DOHH2 (cell line): ENCODE results near the gene CAMKMT.

Source experiments
- H3F3A ChIP-seq: fragments of 200-600 bp; sonication (generic), shearing (Covaris generic); 2 replicates; pipeline ENCODE4 v1.6.0; 2016; ENCODE audit warnings: antibody characterized with exemption, mild to moderate bottlenecking; ENCODE audit not compliant: control insufficient read depth, insufficient read depth
- H3K27ac ChIP-seq: fragments of 200-600 bp; sonication (generic); 2 replicates; pipeline ENCODE4 v1.5.1; 2014; ENCODE audit warnings: low read depth, mild to moderate bottlenecking, low read length, moderate library complexity
- H3K27me3 ChIP-seq: fragments of 200-600 bp; sonication (generic); 2 replicates; pipeline ENCODE4 v1.6.1; 2014; ENCODE audit warnings: mild to moderate bottlenecking, low read length, mixed read lengths; ENCODE audit not compliant: control insufficient read depth
- H3K36me3 ChIP-seq: fragments of 200-600 bp; sonication (generic); 2 replicates; pipeline ENCODE4 v1.6.1; 2014; ENCODE audit warnings: mild to moderate bottlenecking, low read length, moderate library complexity, mixed read lengths; ENCODE audit not compliant: control insufficient read depth
- H3K4me1 ChIP-seq: fragments of 200-600 bp; sonication (generic); 2 replicates; pipeline ENCODE4 v1.6.1; 2014; ENCODE audit warnings: mild to moderate bottlenecking, low read length, mixed read lengths; ENCODE audit not compliant: control insufficient read depth
- H3K4me2 ChIP-seq: fragments of 200-600 bp; sonication (generic); 2 replicates; pipeline ENCODE4 v1.6.0; 2014; ENCODE audit warnings: mild to moderate bottlenecking, low read length, moderate library complexity
- H3K4me3 ChIP-seq: fragments of 200-600 bp; sonication (generic); 2 replicates; pipeline ENCODE4 v1.5.1; 2014; ENCODE audit warnings: mild to moderate bottlenecking, low read length, mixed read lengths
- H3K79me2 ChIP-seq: fragments of 200-600 bp; sonication (generic); 2 replicates; pipeline ENCODE4 v1.6.1; 2014; ENCODE audit warnings: mild to moderate bottlenecking, low read length, mixed read lengths; ENCODE audit not compliant: control insufficient read depth
- H3K9me2 ChIP-seq: fragments of 200-600 bp; sonication (generic); replicated peaks from 2 replicates; pipeline ENCODE4 v1.6.1; 2014; ENCODE audit warnings: mild to moderate bottlenecking, low read length, mixed read lengths; ENCODE audit not compliant: control insufficient read depth
- H3K9me3 ChIP-seq: fragments of 200-600 bp; sonication (generic); 2 replicates; pipeline ENCODE4 v1.6.1; 2014; ENCODE audit warnings: antibody characterized with exemption, low read length, mixed read lengths; ENCODE audit not compliant: control insufficient read depth, insufficient read depth
- H4K20me1 ChIP-seq: fragments of 200-600 bp; sonication (generic); 2 replicates; pipeline ENCODE4 v1.6.0; 2014; ENCODE audit warnings: low read depth, mild to moderate bottlenecking, antibody characterized with exemption, low read length, moderate library complexity; ENCODE audit not compliant: control insufficient read depth, insufficient read depth
- CTCF ChIP-seq: fragments of 200-600 bp; sonication (generic); IDR thresholded peaks from one replicate; pipeline ENCODE4 v1.5.1; 2014; ENCODE audit warnings: antibody characterized with exemption, mild to moderate bottlenecking, low read depth, low read length; ENCODE audit not compliant: poor library complexity, severe bottlenecking
- EZH2phosphoT487 ChIP-seq: fragments of 200-600 bp; sonication (generic); IDR thresholded peaks from 2 replicates; pipeline ENCODE4 v1.6.1; 2017; ENCODE audit warnings: borderline replicate concordance, mild to moderate bottlenecking, antibody characterized with exemption, low read length, moderate library complexity, mixed read lengths

Gene CAMKMT

GRCh38 chr2:44433895-44434294 is 72.1 kb downstream of the CAMKMT start:
- no peaks in the 10 kb centered on the region for H3K27me3 ChIP-seq
- no peaks in the 10 kb centered on the region for H3F3A ChIP-seq
- no peaks in the 10 kb centered on the region for H3K36me3 ChIP-seq
- H3K4me1 ChIP-seq: no peaks in the 10 kb centered on the region
- H3K9me3 ChIP-seq: no peaks in the 10 kb centered on the region
- H3K79me2 ChIP-seq: no peaks in the 10 kb centered on the region
- no peak overlapping the region for H3K4me2 ChIP-seq
- TF ChIP-seq EZH2phosphoT487 (no peak), CTCF (no peak)
- no peaks in the 10 kb centered on the region for H3K9me2 ChIP-seq
- no peaks in the 10 kb centered on the region for H4K20me1 ChIP-seq
- no peak overlapping the region for H3K4me3 ChIP-seq
- H3K27ac ChIP-seq: no peak overlapping the region

GRCh38 chr2:44441200-44441599 is 79.5 kb downstream of the CAMKMT start:
- H3K9me3 ChIP-seq: no peaks in the 10 kb centered on the region
- no peaks in the 10 kb centered on the region for H3K9me2 ChIP-seq
- no peaks in the 10 kb centered on the region for H3K4me1 ChIP-seq

GRCh38 chr2:44442019-44442418 is 80.3 kb downstream of the CAMKMT start:
- Histone ChIP-seq H3K27me3 (no peaks in the 10 kb centered on the region), H3K79me2 (no peaks in the 10 kb centered on the region), H3K9me2 (no peaks in the 10 kb centered on the region), H3K4me2 (no peak overlapping the region), H3K4me3 (no peak overlapping the region), H4K20me1 (no peaks in the 10 kb centered on the region), H3F3A (no peaks in the 10 kb centered on the region), H3K27ac (no peak overlapping the region), H3K4me1 (no peaks in the 10 kb centered on the region), H3K36me3 (no peaks in the 10 kb centered on the region), H3K9me3 (no peaks in the 10 kb centered on the region)
- TF ChIP-seq EZH2phosphoT487 (no peak), CTCF (no peak)

More at GRCh38 chr2:44441200-44441599, 79.5 kb downstream of the CAMKMT start:
- no peak overlapping the region for H3K4me3 ChIP-seq
- H3K27me3 ChIP-seq: no peaks in the 10 kb centered on the region
- no peaks in the 10 kb centered on the region for H3K36me3 ChIP-seq
- H3K27ac ChIP-seq: no peak overlapping the region
- H4K20me1 ChIP-seq: no peaks in the 10 kb centered on the region
- no peaks in the 10 kb centered on the region for H3F3A ChIP-seq
- H3K4me2 ChIP-seq: no peak overlapping the region
- TF ChIP-seq EZH2phosphoT487 (no peak), CTCF (no peak)
- H3K79me2 ChIP-seq: no peaks in the 10 kb centered on the region

GRCh38 chr2:44443517-44443916 is 81.8 kb downstream of the CAMKMT start:
- TF ChIP-seq CTCF (no peak), EZH2phosphoT487 (no peak)

More at GRCh38 chr2:44443517-44443916, 81.8 kb downstream of the CAMKMT start:
- H3K79me2 ChIP-seq: no peaks in the 10 kb centered on the region
- H3K27ac ChIP-seq: no peak overlapping the region
- H4K20me1 ChIP-seq: no peaks in the 10 kb centered on the region
- H3K9me2 ChIP-seq: no peaks in the 10 kb centered on the region
- no peaks in the 10 kb centered on the region for H3K4me1 ChIP-seq
- H3K4me2 ChIP-seq: no peak overlapping the region
- H3K27me3 ChIP-seq: no peaks in the 10 kb centered on the region
- H3F3A ChIP-seq: no peaks in the 10 kb centered on the region
- H3K9me3 ChIP-seq: no peaks in the 10 kb centered on the region
- H3K36me3 ChIP-seq: no peaks in the 10 kb centered on the region
- H3K4me3 ChIP-seq: no peak overlapping the region
